Natural killer cell (primary cell): Measurements from ENCODE around the gene FBXO27. TPM values are rescaled to one million over a fixed set of nuclear protein-coding genes. Genes with fewer than 3 reads are reported as not detected.

Experiments used
- ATAC-seq, 3 donors: fragments of 150-1000 bp in 2 of 3; fragments of 200-7000 bp in 1 of 3; cut with Tn5 transposase; 1 replicate in 1 of 3; 2 replicates in 2 of 3; pipeline ENCODE4 v1.10.0; 2021; ENCODE audit warnings: mild to moderate bottlenecking in 2 of 3, moderate library complexity in 2 of 3
- DNase-seq, 2 donors: peaks; one replicate each; pipeline versions ENCODE4 v3.0.0 to v3.0.0-alpha.2; 2013 to 2021; ENCODE audit warnings: mixed read lengths in 1 of 2
- H3K27ac ChIP-seq: one replicate; pipeline ENCODE4 v1.5.1; 2013; ENCODE audit warnings: mild to moderate bottlenecking, low read length
- H3K27me3 ChIP-seq: one replicate; pipeline ENCODE4 v1.6.1; 2013; ENCODE audit warnings: low read length; ENCODE audit not compliant: control insufficient read depth, insufficient read depth
- H3K36me3 ChIP-seq: one replicate; pipeline ENCODE4 v1.6.1; 2013; ENCODE audit warnings: low read length; ENCODE audit not compliant: control insufficient read depth, insufficient read depth
- H3K4me1 ChIP-seq: one replicate; pipeline ENCODE4 v1.6.1; 2013; ENCODE audit warnings: low read length; ENCODE audit not compliant: control insufficient read depth, insufficient read depth
- H3K4me3 ChIP-seq: one replicate; pipeline ENCODE4 v1.5.1; 2013; ENCODE audit warnings: low read length
- H3K9me3 ChIP-seq: one replicate; pipeline ENCODE4 v1.6.1; 2013; ENCODE audit warnings: low read length; ENCODE audit not compliant: control insufficient read depth, insufficient read depth
- H3K27ac Mint-ChIP-seq, 2 donors: one replicate each; pipeline ENCODE4 v1.8.0; 2022; ENCODE audit warnings: mild to moderate bottlenecking in 2 of 2, mixed read lengths in 2 of 2, moderate library complexity in 1 of 2
- H3K27me3 Mint-ChIP-seq, 2 donors: one replicate each; pipeline ENCODE4 v1.8.0; 2022; ENCODE audit warnings: low read depth in 2 of 2, mixed read lengths in 2 of 2
- H3K36me3 Mint-ChIP-seq: one replicate; pipeline ENCODE4 v1.8.0; 2022; ENCODE audit warnings: mixed read lengths
- H3K4me1 Mint-ChIP-seq, 2 donors: one replicate each; pipeline ENCODE4 v1.8.0; 2022; ENCODE audit warnings: mixed read lengths in 2 of 2
- H3K4me3 Mint-ChIP-seq: one replicate; pipeline ENCODE4 v1.8.0; 2022; ENCODE audit warnings: mild to moderate bottlenecking, moderate library complexity, mixed read lengths
- H3K9me3 Mint-ChIP-seq, 2 donors: one replicate each; pipeline ENCODE4 v1.8.0; 2022; ENCODE audit warnings: mixed read lengths in 2 of 2
- WGBS: methylation state at CpG from one replicate; pipeline ENCODE4 v1.1.7; 2013; ENCODE audit warnings: missing lambda C conversion rate; ENCODE audit not compliant: insufficient coverage; 5-methylcytosine and 5-hydroxymethylcytosine counted together
- intact Hi-C: fragments of 100-400 bp; cut with micrococcal nuclease; formaldehyde crosslinking; loops from one replicate; pipeline ENCODE4 v1.14.2; 2022
- total RNA-seq, 4 donors: library from RNA; stranded (reverse); fragments of 120-200 nt in 1 of 4; gene quantifications; one replicate each; pipeline versions ENCODE4 v1.2.3 to v1.2.4, GENCODE V29; 2013 to 2022
- TF ChIP-seq, protein P1 (sequence below): fragments of 200-600 bp; IDR thresholded peaks from one replicate; pipeline ENCODE4 v1.8.0; 2022; ENCODE audit warnings: antibody characterized with exemption

The FBXO27 gene
- total RNA-seq, 3 donors from 2014 or later (not counting 1 experiment from before 2014, with no cell fraction given) = 0.23 to 0.38 TPM; not detected in 1

DNA sequence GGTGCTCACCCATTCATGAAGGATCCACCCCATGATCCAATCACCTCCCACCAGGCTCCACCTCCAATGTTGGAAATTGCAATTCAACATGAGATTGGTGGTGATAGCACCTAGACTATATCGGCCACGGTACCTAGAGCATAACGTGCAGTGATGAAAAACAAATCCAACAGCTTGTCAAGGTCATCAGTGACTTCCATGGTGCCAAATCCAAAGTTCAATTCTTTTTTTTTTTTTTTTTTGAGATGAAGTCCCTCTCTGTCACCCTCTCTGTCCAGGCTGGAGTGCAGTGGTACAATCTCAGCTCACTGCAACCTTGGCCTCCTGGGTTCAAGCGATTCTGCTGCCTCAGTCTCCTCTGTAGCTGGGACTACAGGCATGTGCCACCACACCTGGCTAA is 34.8 kb upstream of the FBXO27 start:
- 96% methylated on average over 4 of the region's 4 CpGs for WGBS

DNA sequence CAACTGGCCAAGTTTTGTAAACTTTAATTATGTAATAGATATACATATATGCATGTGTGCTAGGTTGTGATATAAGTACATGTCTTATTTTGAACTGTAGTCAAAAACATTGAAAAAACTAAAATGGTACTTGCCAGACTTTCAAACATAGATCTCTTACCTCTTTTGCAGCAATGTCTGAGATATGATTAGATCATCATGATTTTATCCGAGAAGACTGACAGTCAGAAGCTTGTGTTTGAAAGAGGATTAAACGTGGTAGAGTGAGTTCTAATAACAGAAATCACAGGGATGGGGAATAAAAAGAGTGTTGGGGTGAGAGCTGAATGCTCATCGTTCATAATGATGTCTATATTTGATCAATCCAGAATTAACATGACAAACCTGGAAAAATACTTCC is 33.6 kb upstream of the FBXO27 start:
- Mint-ChIP-seq H3K4me3 (no peak overlapping the region), H3K27ac (no peak overlapping the region), H3K36me3 (no peaks in the 10 kb centered on the region), H3K27me3 (no peaks in the 10 kb centered on the region), H3K9me3 (no peaks in the 10 kb centered on the region), H3K4me1 (peaks cover 9 to 12% of the 10 kb centered on the region in 2 donors)
- H3K4me3 ChIP-seq = no peak overlapping the region
- H3K27me3 ChIP-seq = no peaks in the 10 kb centered on the region
- no peaks in the 10 kb centered on the region for H3K9me3 ChIP-seq
- no peak overlapping the region for H3K27ac ChIP-seq
- 67% methylated on average over 2 of the region's 3 CpGs for WGBS
- TF ChIP-seq, protein P1, sequence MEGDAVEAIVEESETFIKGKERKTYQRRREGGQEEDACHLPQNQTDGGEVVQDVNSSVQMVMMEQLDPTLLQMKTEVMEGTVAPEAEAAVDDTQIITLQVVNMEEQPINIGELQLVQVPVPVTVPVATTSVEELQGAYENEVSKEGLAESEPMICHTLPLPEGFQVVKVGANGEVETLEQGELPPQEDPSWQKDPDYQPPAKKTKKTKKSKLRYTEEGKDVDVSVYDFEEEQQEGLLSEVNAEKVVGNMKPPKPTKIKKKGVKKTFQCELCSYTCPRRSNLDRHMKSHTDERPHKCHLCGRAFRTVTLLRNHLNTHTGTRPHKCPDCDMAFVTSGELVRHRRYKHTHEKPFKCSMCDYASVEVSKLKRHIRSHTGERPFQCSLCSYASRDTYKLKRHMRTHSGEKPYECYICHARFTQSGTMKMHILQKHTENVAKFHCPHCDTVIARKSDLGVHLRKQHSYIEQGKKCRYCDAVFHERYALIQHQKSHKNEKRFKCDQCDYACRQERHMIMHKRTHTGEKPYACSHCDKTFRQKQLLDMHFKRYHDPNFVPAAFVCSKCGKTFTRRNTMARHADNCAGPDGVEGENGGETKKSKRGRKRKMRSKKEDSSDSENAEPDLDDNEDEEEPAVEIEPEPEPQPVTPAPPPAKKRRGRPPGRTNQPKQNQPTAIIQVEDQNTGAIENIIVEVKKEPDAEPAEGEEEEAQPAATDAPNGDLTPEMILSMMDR = no peak
- no peaks in the 10 kb centered on the region for H3K36me3 ChIP-seq
- H3K4me1 ChIP-seq = no peaks in the 10 kb centered on the region
- intact Hi-C loops = no loop called here
- no peak for ATAC-seq
- no peak for DNase-seq

More for the DNA sequence above, 34.8 kb upstream of the FBXO27 start:
- Mint-ChIP-seq H3K9me3 (no peaks in the 10 kb centered on the region), H3K4me3 (no peak overlapping the region), H3K36me3 (no peaks in the 10 kb centered on the region), H3K27ac (no peak overlapping the region), H3K4me1 (peaks cover 0 to 4% of the 10 kb centered on the region in 2 donors), H3K27me3 (no peaks in the 10 kb centered on the region)
- H3K36me3 ChIP-seq = no peaks in the 10 kb centered on the region
- ATAC-seq (no peak), DNase-seq (no peak)
- no peaks in the 10 kb centered on the region for H3K9me3 ChIP-seq
- no peaks in the 10 kb centered on the region for H3K27me3 ChIP-seq
- H3K4me1 ChIP-seq = no peaks in the 10 kb centered on the region
- intact Hi-C loops = no loop called here
- H3K4me3 ChIP-seq = no peak overlapping the region
- TF ChIP-seq, protein P1 = no peak
- H3K27ac ChIP-seq = no peak overlapping the region

DNA sequence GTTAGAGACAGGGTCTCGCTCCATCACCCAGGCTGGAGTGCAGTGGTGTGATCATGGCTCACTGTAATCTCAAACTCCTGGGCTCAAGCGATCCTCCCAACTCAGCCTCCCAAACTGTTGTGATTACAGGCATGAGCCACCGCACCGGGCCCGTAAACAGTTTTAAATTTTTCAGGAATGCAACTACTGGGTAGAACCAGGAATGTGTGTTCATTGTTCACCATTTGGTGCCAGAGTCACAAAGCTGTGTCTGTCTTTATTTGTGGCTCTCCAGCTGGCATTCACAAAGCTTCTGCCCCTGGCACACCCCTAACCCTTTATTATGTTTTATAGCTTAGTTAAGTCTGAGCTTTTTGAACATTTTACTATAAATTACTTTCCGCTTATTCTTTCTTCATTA is 32.1 kb upstream of the FBXO27 start:
- Histone ChIP-seq H3K4me1 (no peaks in the 10 kb centered on the region), H3K27ac (no peak overlapping the region), H3K9me3 (no peaks in the 10 kb centered on the region), H3K27me3 (no peaks in the 10 kb centered on the region), H3K36me3 (no peaks in the 10 kb centered on the region), H3K4me3 (no peak overlapping the region)
- DNase-seq (no peak), ATAC-seq (no peak)
- 93% methylated on average over 5 of the region's 6 CpGs for WGBS
- H3K27me3 Mint-ChIP-seq = no peaks in the 10 kb centered on the region
- H3K9me3 Mint-ChIP-seq = no peaks in the 10 kb centered on the region
- no peak overlapping the region for H3K4me3 Mint-ChIP-seq
- intact Hi-C loops = no loop called here
- no peak overlapping the region for H3K27ac Mint-ChIP-seq
- no peaks in the 10 kb centered on the region for H3K36me3 Mint-ChIP-seq
- TF ChIP-seq, protein P1 = no peak
- peaks cover 8 to 9% of the 10 kb centered on the region in 2 donors for H3K4me1 Mint-ChIP-seq

DNA sequence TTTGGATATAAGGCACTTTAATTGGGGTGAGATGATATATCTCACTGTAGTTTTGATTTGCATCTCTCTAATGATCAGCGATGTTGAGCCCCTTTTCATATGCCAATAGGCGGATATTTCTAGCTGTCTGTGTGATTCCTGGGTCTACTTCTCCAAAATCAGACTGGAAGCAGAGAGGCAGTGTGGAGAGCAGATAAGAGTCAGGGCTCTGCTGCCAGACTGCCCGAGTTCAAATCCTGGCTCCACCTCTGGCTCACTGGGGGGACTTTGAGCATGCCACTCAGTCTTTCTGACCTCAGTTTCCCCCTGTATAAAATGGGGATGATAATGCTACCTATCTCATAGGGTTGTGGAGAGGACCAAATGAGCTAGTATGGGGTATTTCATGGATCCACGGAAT is 27.8 kb upstream of the FBXO27 start:
- Mint-ChIP-seq H3K36me3 (no peaks in the 10 kb centered on the region), H3K4me1 (peaks cover 8 to 9% of the 10 kb centered on the region in 2 donors), H3K4me3 (no peak overlapping the region), H3K27me3 (no peaks in the 10 kb centered on the region), H3K27ac (no peak overlapping the region), H3K9me3 (no peaks in the 10 kb centered on the region)
- Histone ChIP-seq H3K4me3 (no peak overlapping the region), H3K36me3 (no peaks in the 10 kb centered on the region), H3K4me1 (no peaks in the 10 kb centered on the region), H3K9me3 (no peaks in the 10 kb centered on the region), H3K27me3 (no peaks in the 10 kb centered on the region), H3K27ac (no peak overlapping the region)
- TF ChIP-seq, protein P1 = no peak
- intact Hi-C loops = no loop called here
- DNase-seq = no peak
- ATAC-seq = no peak
- 44% methylated on average over 4 of the region's 4 CpGs for WGBS
